ENCODE measurements around the gene FRAT1. TPM values are rescaled to one million over a fixed set of nuclear protein-coding genes. Genes with fewer than 3 reads are reported as not detected.

FRAT1 gene
- total and polyA plus RNA-seq, 3 experiments from 2014 or later: 4.3 to 13.3 (median 4.7) TPM

DNA sequence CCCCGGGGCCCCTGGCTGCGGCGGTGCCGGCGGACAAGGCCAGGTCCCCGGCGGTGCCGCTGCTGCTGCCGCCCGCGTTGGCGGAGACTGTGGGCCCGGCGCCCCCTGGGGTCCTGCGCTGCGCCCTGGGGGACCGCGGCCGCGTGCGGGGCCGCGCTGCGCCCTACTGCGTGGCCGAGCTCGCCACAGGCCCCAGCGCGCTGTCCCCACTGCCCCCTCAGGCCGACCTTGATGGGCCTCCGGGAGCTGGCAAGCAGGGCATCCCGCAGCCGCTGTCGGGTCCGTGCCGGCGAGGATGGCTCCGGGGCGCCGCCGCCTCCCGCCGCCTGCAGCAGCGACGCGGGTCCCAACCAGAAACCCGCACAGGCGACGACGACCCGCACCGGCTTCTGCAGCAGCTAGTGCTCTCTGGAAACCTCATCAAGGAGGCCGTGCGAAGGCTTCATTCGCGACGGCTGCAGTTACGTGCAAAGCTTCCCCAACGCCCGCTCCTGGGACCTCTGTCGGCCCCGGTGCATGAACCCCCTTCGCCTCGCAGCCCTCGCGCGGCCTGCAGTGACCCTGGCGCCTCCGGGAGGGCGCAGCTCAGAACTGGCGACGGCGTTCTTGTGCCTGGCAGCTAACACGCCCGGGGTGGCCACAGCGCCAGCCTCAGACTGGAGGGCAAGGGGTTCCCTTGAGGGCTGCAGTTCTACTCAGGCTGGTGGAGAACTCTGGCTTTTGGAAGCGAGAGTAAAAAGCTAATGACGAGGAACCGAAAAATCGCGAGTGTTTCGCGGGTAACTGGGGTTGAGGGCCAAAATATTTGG lies 804 bp downstream of the FRAT1 start:
- peaks cover 0 to 1% of the 10 kb centered on the region in 2 donors for H3K27me3 Mint-ChIP-seq
- CTCF ChIA-PET: interaction anchor here (1.0 to 2.9 kb wide), 7 partner anchors 12 to 82 kb away, joined by 3 to 41 read pairs (median 6); partner anchors contain the start of genes ARHGAP19, FRAT2 and RRP12
- H3K36me3 Mint-ChIP-seq: peaks cover 0 to 16% (median 0%) of the 10 kb centered on the region in 3 donors
- H3K4me1 Mint-ChIP-seq: peaks cover 27 to 34% (median 32%) of the 10 kb centered on the region in 3 donors
- DNase-seq: peak; percentile 49 to 80 (median 65)
- Histone ChIP-seq H3K27ac (ENCODE audit: low read depth, low read length) (peak overlapping the region; percentile 99), H3K4me1 (ENCODE audit: insufficient read depth, low read length) (peaks cover 23% of the 10 kb centered on the region), H3K9me3 (ENCODE audit: low read length) (no peaks in the 10 kb centered on the region), H3K36me3 (ENCODE audit: insufficient read depth, low read length) (no peaks in the 10 kb centered on the region), H3K4me3 (ENCODE audit: low read length) (peak overlapping the region; percentile 70), H3K27me3 (ENCODE audit: insufficient read depth, low read length, poor library complexity, severe bottlenecking) (no peaks in the 10 kb centered on the region)
- POLR2A ChIA-PET: interaction anchor here (0.6 to 3.5 kb wide), 8 partner anchors 9 to 125 kb away, joined by 3 to 75 read pairs (median 5); partner anchors contain the start of genes ARHGAP19, FRAT2 and RRP12
- peak overlapping the region; percentile 91 to 98 (median 95) for H3K27ac Mint-ChIP-seq
- peak overlapping the region; percentile 90 to 95 (median 91) for H3K4me3 Mint-ChIP-seq
- no peaks in the 10 kb centered on the region for H3K9me3 Mint-ChIP-seq

DNA sequence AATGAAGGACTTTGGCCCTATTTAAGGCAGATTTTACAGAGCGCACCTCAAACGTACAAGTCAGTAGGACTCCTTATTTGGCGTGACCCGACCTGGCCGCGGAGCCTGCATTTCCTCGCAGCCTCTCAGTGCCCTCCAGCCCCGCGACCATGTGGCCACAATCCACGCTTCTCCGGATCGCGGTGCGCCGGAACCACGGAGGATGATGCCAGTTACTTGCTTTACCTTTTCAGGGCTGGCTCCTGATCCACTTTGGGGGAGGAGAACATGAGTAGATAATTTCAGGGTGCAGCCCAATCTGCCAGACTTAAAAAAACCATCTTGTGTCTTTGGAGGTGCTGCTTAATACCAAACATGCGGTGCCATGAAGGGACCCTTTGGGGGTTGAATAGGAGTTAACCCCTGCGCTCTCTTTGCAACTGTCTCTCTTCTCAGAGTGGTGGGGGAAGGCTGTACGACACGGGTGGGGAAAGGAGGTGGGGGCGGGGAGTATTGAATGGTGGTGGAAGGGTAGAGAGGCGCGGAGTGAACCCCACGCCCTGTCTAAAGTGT lies 1.5 kb downstream of the FRAT1 start:
- H3K4me1 Mint-ChIP-seq: peaks cover 27 to 34% (median 32%) of the 10 kb centered on the region in 3 donors
- POLR2A ChIA-PET: interaction anchor here (0.6 to 3.5 kb wide), 6 partner anchors 8 to 109 kb away, joined by 3 to 75 read pairs (median 6); partner anchors contain the start of genes ARHGAP19 and FRAT2

DNA sequence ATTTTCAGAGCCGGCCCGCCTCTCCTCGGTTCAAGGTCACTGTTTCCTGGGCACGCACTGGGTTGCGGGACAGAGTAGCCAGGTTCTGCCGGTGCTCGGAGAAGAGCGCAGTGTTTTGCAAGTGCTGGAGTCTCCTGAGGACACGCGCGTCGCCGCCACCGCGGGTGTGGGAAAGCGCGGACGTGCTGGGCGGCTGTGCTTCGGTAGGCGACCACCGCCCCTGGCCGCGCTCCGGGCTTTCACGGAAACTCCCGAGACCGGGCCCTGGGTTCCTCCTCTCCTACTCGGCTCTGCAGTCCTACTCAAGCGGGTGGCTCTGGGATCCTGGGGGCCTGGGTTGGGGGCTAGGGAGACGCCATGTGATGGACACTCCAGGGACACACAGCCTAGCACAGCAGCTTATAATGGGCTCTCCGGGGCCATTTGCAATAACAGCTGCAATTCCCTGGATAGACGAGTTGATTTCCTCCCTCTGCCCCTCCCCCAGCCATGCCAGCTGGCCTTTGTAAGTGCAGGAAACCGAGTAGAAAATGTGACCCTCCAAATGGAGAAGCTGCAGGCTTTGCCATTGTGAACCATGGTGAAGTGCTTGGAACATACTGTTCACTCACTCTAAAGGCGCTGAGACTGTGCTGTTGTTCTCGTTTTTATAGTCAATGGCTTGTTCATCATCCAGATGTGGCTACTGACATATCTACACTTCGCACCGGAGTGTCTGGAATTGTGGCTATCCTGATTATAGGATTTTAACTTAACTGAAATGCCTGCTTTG lies 2.1 kb downstream of the FRAT1 start:
- H3K27ac ChIP-seq (ENCODE audit: low read depth, low read length): peak overlapping the region; percentile 99
- CTCF ChIA-PET: interaction anchor here (1.9 to 2.9 kb wide), 2 partner anchors 11 to 42 kb away, joined by 6 to 12 read pairs; no protein-coding TSS in a partner anchor
- Mint-ChIP-seq H3K27me3 (peaks cover 0 to 1% of the 10 kb centered on the region in 2 donors), H3K4me3 (peak overlapping the region; percentile 90 to 95 (median 91)), H3K27ac (peak overlapping the region; percentile 91 to 98 (median 95)), H3K4me1 (peaks cover 30 to 34% (median 32%) of the 10 kb centered on the region in 3 donors), H3K36me3 (peaks cover 0 to 16% (median 0%) of the 10 kb centered on the region in 3 donors), H3K9me3 (no peaks in the 10 kb centered on the region)
- H3K4me3 ChIP-seq (ENCODE audit: low read length): peak overlapping the region; percentile 70
- POLR2A ChIA-PET: interaction anchor here (1.5 kb wide), 1 partner anchor 12 kb away, joined by 11 read pairs; no protein-coding TSS in a partner anchor
- H3K27me3 ChIP-seq (ENCODE audit: insufficient read depth, low read length, poor library complexity, severe bottlenecking): no peaks in the 10 kb centered on the region
- no peaks in the 10 kb centered on the region for H3K9me3 ChIP-seq (ENCODE audit: low read length)
- peak in 1 of 5 donors; percentile 15 for DNase-seq
- no peaks in the 10 kb centered on the region for H3K36me3 ChIP-seq (ENCODE audit: insufficient read depth, low read length)
- H3K4me1 ChIP-seq (ENCODE audit: insufficient read depth, low read length): peaks cover 23% of the 10 kb centered on the region

More for the DNA sequence above, 1.5 kb downstream of the FRAT1 start:
- Mint-ChIP-seq H3K9me3 (no peaks in the 10 kb centered on the region), H3K4me3 (peak overlapping the region; percentile 90 to 95 (median 91)), H3K27me3 (peaks cover 0 to 1% of the 10 kb centered on the region in 2 donors), H3K27ac (peak overlapping the region; percentile 91 to 98 (median 95)), H3K36me3 (peaks cover 0 to 16% (median 0%) of the 10 kb centered on the region in 3 donors)
- H3K36me3 ChIP-seq (ENCODE audit: insufficient read depth, low read length): no peaks in the 10 kb centered on the region
- H3K27ac ChIP-seq (ENCODE audit: low read depth, low read length): peak overlapping the region; percentile 99
- H3K4me1 ChIP-seq (ENCODE audit: insufficient read depth, low read length): peaks cover 23% of the 10 kb centered on the region
- no peaks in the 10 kb centered on the region for H3K9me3 ChIP-seq (ENCODE audit: low read length)
- no peaks in the 10 kb centered on the region for H3K27me3 ChIP-seq (ENCODE audit: insufficient read depth, low read length, poor library complexity, severe bottlenecking)
- CTCF ChIA-PET: interaction anchor here (1.0 to 2.9 kb wide), 6 partner anchors 12 to 81 kb away, joined by 3 to 41 read pairs (median 6); partner anchors contain the start of genes FRAT2 and RRP12
- peak in 4 of 5 donors; percentile 4 to 60 (median 31) for DNase-seq
- peak overlapping the region; percentile 70 for H3K4me3 ChIP-seq (ENCODE audit: low read length)

DNA sequence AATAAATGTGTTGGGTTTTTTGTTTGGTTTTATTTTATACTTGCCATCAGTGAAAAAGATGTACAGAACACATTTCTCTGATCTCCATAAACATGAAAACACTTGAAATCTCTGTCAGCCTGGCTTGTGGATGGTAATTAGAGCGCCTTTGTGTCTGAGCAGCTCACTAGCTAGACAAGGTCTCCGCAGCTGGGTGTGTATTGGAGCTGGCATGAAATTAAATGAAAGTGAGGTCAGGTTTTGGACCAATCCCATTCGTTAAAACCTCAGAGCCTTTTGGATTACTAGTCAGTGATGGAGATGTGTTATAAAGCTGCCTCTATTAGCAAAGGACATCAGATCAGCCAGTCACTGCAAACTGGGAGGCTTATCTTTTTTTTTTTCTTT lies 2.7 kb downstream of the FRAT1 start:
- Histone ChIP-seq H3K4me3 (ENCODE audit: low read length) (no peak overlapping the region), H3K9me3 (ENCODE audit: low read length) (no peaks in the 10 kb centered on the region), H3K27me3 (ENCODE audit: insufficient read depth, low read length, poor library complexity, severe bottlenecking) (no peaks in the 10 kb centered on the region), H3K36me3 (ENCODE audit: insufficient read depth, low read length) (no peaks in the 10 kb centered on the region), H3K4me1 (ENCODE audit: insufficient read depth, low read length) (peaks cover 23% of the 10 kb centered on the region), H3K27ac (ENCODE audit: low read depth, low read length) (no peak overlapping the region)
- Mint-ChIP-seq H3K27me3 (peaks cover 0 to 1% of the 10 kb centered on the region in 2 donors), H3K4me1 (peaks cover 30 to 34% (median 32%) of the 10 kb centered on the region in 3 donors), H3K4me3 (peak overlapping the region; percentile 90 to 95 (median 91)), H3K9me3 (no peaks in the 10 kb centered on the region), H3K36me3 (peaks cover 0 to 16% (median 0%) of the 10 kb centered on the region in 3 donors), H3K27ac (peak overlapping the region; percentile 51 to 96 (median 86))
- POLR2A ChIA-PET: interaction anchor here (1.5 kb wide), 1 partner anchor 12 kb away, joined by 11 read pairs; no protein-coding TSS in a partner anchor
- no peak for DNase-seq
- CTCF ChIA-PET: interaction anchor here (0.6 to 2.9 kb wide), 3 partner anchors 11 to 43 kb away, joined by 3 to 12 read pairs (median 6); no protein-coding TSS in a partner anchor

DNA sequence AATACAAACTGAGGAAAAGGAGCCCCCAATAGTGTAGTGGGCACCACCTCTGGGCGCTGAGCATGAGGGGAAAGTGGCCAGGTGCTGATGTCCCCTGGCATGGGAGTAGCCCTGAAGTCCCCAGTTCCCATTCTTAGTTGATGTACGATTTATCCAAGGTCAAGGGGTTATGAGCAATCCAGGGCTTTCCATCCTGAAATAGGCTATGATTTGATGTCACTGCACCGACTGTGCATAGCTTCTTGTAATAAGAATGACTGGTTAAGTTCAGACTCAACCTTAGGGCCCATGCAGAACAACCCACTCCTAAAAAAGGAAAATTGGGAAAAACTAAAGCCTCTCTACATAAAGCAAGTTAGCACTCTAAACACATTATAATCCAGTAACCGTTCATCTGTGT lies 4.4 kb downstream of the FRAT1 start:
- CTCF ChIA-PET: interaction anchor here (2.9 kb wide), 1 partner anchor 9 kb away, joined by 12 read pairs; no protein-coding TSS in a partner anchor
- H3K9me3 ChIP-seq (ENCODE audit: low read length): no peaks in the 10 kb centered on the region
- H3K36me3 Mint-ChIP-seq: peaks cover 0 to 21% (median 0%) of the 10 kb centered on the region in 3 donors
- peaks cover 23% of the 10 kb centered on the region for H3K4me1 ChIP-seq (ENCODE audit: insufficient read depth, low read length)
- no peak overlapping the region for H3K4me3 ChIP-seq (ENCODE audit: low read length)
- H3K27ac ChIP-seq (ENCODE audit: low read depth, low read length): no peak overlapping the region
- H3K4me3 Mint-ChIP-seq: peak overlapping the region in 1 of 7 donors; percentile 54
- H3K36me3 ChIP-seq (ENCODE audit: insufficient read depth, low read length): no peaks in the 10 kb centered on the region
- H3K9me3 Mint-ChIP-seq: no peaks in the 10 kb centered on the region
- H3K27ac Mint-ChIP-seq: peak overlapping the region in 1 of 8 donors; percentile 64
- H3K27me3 Mint-ChIP-seq: no peaks in the 10 kb centered on the region
- POLR2A ChIA-PET: no interaction called here
- no peaks in the 10 kb centered on the region for H3K27me3 ChIP-seq (ENCODE audit: insufficient read depth, low read length, poor library complexity, severe bottlenecking)
- DNase-seq: no peak
- H3K4me1 Mint-ChIP-seq: peaks cover 37 to 45% (median 40%) of the 10 kb centered on the region in 3 donors

DNA sequence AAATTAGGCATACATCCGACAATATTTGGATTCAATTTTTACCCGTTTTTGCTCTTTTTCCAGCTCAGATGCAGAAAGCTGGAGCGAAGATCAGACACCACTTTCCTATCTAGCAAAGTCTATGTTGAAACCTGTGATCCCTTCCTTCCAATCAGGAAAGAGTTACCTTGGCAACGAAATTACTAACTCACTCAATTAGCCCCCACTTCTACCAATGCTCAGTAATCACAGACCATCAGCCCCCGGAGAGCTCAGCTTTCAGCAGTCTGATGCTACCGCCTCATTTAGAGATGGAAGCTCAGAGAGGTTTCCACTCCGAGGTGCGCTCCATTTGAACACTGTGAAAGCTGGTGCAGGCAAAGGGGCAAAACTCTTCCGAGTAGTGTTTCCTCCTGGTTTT lies 6.7 kb downstream of the FRAT1 start:
- Histone ChIP-seq H3K27ac (ENCODE audit: low read depth, low read length) (no peak overlapping the region), H3K27me3 (ENCODE audit: insufficient read depth, low read length, poor library complexity, severe bottlenecking) (no peaks in the 10 kb centered on the region), H3K36me3 (ENCODE audit: insufficient read depth, low read length) (no peaks in the 10 kb centered on the region), H3K9me3 (ENCODE audit: low read length) (no peaks in the 10 kb centered on the region), H3K4me3 (ENCODE audit: low read length) (no peak overlapping the region), H3K4me1 (ENCODE audit: insufficient read depth, low read length) (peaks cover 20% of the 10 kb centered on the region)
- Mint-ChIP-seq H3K27me3 (no peaks in the 10 kb centered on the region), H3K36me3 (peaks cover 0 to 20% (median 2%) of the 10 kb centered on the region in 3 donors), H3K27ac (peak overlapping the region in 3 of 8 donors; percentile 24 to 47 (median 38)), H3K4me1 (peaks cover 32 to 49% (median 48%) of the 10 kb centered on the region in 3 donors), H3K9me3 (no peaks in the 10 kb centered on the region), H3K4me3 (peak overlapping the region in 1 of 7 donors; percentile 50)
- no peak for DNase-seq
- CTCF ChIA-PET: interaction anchor here (1.6 kb wide), 2 partner anchors 8 to 47 kb away, joined by 5 read pairs; no protein-coding TSS in a partner anchor
- POLR2A ChIA-PET: no interaction called here

All from CD8-positive, alpha-beta memory T cell (primary cell).